NCI-H345 treated with DMSO at 0.1 percent for 48 hours (cell line): ENCODE measurements around the gene MGAT2.
"Not testable (repeated sequence)": the region's sequence is repeated elsewhere in the genome, so short reads cannot be mapped to it uniquely, and the experiment has no call there.

Experiments
- DNase-seq: peaks from one replicate; lab custom pipeline; 2025; ENCODE audit not compliant: unreplicated experiment; lab: John Stamatoyannopoulos, UW

MGAT2 gene

GRCh38 chr14:49653508-49653907 lies 32.9 kb downstream of the MGAT2 start:
- no peak for DNase-seq

DNA sequence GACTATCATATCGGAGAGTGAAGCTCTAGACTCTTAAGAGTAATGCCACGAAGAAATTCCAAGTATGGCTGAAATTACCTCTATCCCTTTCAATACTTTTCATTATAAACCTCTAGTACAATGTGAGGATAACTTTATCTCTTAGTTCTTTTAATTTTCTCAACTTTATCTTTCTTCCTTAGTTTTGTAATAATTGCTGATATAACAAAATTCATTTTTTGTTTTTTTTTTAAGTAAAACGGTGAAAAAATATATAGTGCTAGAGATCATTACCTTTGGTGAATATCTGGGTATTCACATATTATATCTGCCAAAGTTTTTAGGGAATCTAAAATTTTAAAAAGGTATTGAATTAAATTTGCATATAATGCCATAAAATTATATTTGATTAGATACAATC lies 33.9 kb downstream of the MGAT2 start:
- no peak for DNase-seq

- DNase-seq, result not testable (repeated sequence)
Observed at GRCh38 chr14:49657500-49657899, 36.9 kb downstream of the MGAT2 start.

DNA sequence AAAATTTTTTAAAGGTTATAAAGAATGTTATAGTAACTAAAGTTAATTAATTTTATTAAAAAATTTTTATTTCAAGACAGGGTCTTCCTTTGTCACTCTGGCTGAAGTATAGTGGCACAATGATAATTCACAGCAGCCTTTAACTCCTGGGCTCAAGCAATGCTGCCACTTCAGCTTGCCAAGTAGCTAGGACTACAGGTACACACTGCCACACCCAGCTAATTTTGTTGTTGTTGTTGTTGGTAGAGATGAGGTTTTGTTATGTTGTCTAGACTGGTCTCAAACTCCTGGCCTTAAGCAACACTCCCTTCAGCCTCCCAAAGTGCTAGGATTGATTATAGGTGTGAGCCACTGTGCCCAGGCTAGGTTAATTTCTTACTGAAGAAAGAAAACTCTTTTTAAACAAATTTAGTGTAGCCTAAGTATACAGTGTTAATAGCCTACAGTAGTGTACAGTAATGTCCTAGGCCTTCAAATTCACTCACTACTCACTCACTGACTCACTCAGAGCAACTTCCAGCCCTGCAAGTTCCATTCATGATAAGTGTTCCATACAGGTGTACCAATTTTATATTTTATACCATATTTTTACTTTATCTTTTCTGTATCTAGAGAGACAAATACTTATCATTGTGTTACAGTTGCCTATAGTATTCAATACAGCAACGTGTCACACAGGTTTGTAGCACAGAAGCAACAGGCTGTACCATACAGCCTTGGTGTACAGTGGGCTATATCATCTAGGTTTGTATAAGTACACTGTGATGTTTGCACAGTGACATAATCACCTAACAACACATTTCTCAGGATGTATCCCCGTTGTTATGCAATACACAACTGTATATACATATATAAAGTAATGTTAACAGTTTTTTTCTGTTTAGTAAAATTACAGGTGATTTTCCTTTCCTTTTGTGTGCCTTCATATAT lies 39.2 kb downstream of the MGAT2 start:
- no peak for DNase-seq

GRCh38 chr14:49670475-49670874 lies 49.9 kb downstream of the MGAT2 start:
- DNase-seq, result no peak
